ENCODE results near the gene TMEM18. TPM values are rescaled to one million over a fixed set of nuclear protein-coding genes. Genes with fewer than 3 reads are reported as not detected.

The TMEM18 gene
- polyA plus RNA-seq, 1 donor from 2014 or later = 58.6 TPM

DNA sequence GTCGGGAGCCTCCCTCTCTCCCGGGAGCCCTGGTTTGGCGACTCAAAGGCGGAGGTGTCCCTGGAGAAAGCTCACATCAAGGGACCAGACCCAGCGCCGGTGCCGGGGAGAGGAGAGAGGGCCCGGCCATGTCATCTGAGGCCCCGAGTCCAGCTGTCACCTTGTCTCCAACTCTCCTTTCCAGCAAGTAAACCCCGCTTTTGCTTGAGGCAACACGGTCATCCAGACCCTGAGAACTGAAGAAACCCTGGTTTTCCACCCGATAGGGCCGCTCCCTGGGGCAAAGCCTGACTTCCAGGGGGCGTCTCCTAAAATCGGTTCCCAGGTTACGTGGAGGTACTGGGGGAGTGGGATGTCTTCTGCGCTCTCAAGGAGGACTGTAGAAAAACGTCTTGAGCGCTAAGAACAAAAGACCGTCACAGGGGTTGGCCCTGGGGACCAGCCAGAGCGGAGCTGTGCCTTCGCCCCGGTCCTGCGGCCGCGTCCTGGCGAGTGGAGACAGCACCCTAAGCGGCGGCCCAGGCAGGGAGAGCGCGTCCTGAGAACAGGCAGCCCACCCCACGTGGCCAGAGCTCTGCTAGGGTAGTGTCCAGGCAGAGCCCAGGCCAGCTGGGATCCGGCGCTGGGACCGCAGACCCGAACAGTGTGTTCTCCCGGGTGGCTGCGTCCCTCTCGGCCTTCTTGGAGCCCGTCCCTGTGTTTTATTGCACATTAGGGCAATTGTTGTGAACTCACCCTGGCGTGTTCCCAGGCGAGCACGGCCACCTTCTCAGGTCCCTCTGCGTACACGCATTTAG, 55.7 kb downstream of the TMEM18 start:
- Histone ChIP-seq H3K9ac (ENCODE audit: low read length) (no peak overlapping the region), H3K9me3 (ENCODE audit: low read length) (no peaks in the 10 kb centered on the region), H4K20me1 (ENCODE audit: insufficient read depth) (no peaks in the 10 kb centered on the region), H3K27me3 (ENCODE audit: insufficient read depth, low read depth, low read length) (no peaks in the 10 kb centered on the region), H3K4me2 (ENCODE audit: low read length) (no peak overlapping the region), H3K27ac (ENCODE audit: low read length) (no peak overlapping the region), H3K79me2 (replicated peaks; ENCODE audit: insufficient read depth, low read length) (no peaks in the 10 kb centered on the region), H3K4me3 (ENCODE audit: low read length) (no peak overlapping the region), H3K36me3 (ENCODE audit: insufficient read depth, low read length) (no peaks in the 10 kb centered on the region), H2AFZ (ENCODE audit: low read depth, low read length) (no peak overlapping the region), H3K9me2 (ENCODE audit: insufficient read depth, low read length) (no peaks in the 10 kb centered on the region), H3F3A (ENCODE audit: insufficient read depth, low read length, poor library complexity, severe bottlenecking) (no peaks in the 10 kb centered on the region)
- TF ChIP-seq, protein P1, sequence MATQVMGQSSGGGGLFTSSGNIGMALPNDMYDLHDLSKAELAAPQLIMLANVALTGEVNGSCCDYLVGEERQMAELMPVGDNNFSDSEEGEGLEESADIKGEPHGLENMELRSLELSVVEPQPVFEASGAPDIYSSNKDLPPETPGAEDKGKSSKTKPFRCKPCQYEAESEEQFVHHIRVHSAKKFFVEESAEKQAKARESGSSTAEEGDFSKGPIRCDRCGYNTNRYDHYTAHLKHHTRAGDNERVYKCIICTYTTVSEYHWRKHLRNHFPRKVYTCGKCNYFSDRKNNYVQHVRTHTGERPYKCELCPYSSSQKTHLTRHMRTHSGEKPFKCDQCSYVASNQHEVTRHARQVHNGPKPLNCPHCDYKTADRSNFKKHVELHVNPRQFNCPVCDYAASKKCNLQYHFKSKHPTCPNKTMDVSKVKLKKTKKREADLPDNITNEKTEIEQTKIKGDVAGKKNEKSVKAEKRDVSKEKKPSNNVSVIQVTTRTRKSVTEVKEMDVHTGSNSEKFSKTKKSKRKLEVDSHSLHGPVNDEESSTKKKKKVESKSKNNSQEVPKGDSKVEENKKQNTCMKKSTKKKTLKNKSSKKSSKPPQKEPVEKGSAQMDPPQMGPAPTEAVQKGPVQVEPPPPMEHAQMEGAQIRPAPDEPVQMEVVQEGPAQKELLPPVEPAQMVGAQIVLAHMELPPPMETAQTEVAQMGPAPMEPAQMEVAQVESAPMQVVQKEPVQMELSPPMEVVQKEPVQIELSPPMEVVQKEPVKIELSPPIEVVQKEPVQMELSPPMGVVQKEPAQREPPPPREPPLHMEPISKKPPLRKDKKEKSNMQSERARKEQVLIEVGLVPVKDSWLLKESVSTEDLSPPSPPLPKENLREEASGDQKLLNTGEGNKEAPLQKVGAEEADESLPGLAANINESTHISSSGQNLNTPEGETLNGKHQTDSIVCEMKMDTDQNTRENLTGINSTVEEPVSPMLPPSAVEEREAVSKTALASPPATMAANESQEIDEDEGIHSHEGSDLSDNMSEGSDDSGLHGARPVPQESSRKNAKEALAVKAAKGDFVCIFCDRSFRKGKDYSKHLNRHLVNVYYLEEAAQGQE (IDR thresholded peaks at IDR 0.05; ENCODE audit: borderline replicate concordance) = no peak
- TF ChIP-seq EP300 (conservative IDR thresholded peaks at IDR 0.05; ENCODE audit: poor library complexity, severe bottlenecking) (no peak), MXI1 (conservative IDR thresholded peaks at IDR 0.05; ENCODE audit: poor library complexity, severe bottlenecking) (no peak), EZH2 (IDR thresholded peaks at IDR 0.05; ENCODE audit: borderline replicate concordance, insufficient read depth, low read length, poor library complexity, severe bottlenecking) (no peak), POLR2AphosphoS5 (IDR thresholded peaks at IDR 0.05) (no peak), RAD21 (conservative IDR thresholded peaks at IDR 0.05) (no peak), TAF1 (IDR thresholded peaks at IDR 0.05; ENCODE audit: low read depth) (no peak), SMC3 (conservative IDR thresholded peaks at IDR 0.05; ENCODE audit: poor library complexity) (no peak)
- TF ChIP-seq, protein P2, sequence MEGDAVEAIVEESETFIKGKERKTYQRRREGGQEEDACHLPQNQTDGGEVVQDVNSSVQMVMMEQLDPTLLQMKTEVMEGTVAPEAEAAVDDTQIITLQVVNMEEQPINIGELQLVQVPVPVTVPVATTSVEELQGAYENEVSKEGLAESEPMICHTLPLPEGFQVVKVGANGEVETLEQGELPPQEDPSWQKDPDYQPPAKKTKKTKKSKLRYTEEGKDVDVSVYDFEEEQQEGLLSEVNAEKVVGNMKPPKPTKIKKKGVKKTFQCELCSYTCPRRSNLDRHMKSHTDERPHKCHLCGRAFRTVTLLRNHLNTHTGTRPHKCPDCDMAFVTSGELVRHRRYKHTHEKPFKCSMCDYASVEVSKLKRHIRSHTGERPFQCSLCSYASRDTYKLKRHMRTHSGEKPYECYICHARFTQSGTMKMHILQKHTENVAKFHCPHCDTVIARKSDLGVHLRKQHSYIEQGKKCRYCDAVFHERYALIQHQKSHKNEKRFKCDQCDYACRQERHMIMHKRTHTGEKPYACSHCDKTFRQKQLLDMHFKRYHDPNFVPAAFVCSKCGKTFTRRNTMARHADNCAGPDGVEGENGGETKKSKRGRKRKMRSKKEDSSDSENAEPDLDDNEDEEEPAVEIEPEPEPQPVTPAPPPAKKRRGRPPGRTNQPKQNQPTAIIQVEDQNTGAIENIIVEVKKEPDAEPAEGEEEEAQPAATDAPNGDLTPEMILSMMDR (IDR thresholded peaks at IDR 0.05; ENCODE audit: poor library complexity, severe bottlenecking) = no peak

DNA sequence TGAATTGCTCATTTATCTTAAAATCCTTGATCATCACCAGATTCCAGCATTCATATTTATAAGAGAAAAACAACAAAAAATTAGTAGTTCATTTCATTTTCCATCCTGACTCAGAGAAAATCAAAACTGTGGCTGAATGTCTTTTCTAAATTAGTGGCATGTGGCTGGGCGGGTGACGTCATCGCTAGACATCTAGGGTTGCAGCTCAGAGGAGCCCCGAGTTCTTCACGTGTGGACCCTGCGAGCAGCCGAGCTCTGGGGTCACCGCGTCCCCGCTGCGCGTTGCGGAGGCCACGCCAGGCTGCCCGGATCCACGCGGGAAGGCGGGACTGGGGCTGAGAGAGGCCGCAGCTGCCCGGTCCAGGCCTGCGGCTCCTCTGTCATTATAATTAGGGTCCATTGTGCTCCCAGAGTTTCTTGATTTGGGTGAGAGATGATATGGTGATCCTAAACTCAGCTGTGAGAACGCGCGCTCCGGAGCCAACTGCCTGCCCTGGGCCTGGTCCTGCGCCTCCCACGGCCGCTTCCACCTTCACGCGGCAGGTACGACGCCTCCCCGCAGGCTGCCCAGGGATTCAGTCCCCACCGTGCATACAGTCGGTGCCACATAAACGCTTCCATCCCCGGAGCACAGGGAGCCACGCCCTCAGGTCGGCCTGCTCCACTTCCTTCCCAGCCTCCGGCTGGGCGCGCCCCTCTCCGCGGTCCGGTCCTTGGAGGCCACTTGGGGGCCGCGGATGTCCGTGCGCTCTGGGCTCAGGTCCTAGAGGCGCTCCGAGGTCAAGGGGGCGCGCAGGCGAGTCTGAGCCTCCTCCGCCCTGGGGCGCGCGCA, 56.5 kb downstream of the TMEM18 start:
- Histone ChIP-seq H3K79me2 (replicated peaks; ENCODE audit: insufficient read depth, low read length) (no peaks in the 10 kb centered on the region), H3K27me3 (ENCODE audit: insufficient read depth, low read depth, low read length) (no peaks in the 10 kb centered on the region), H2AFZ (ENCODE audit: low read depth, low read length) (no peak overlapping the region), H3K4me2 (ENCODE audit: low read length) (no peak overlapping the region), H3K9ac (ENCODE audit: low read length) (no peak overlapping the region), H3F3A (ENCODE audit: insufficient read depth, low read length, poor library complexity, severe bottlenecking) (no peaks in the 10 kb centered on the region), H4K20me1 (ENCODE audit: insufficient read depth) (no peaks in the 10 kb centered on the region), H3K9me3 (ENCODE audit: low read length) (no peaks in the 10 kb centered on the region), H3K36me3 (ENCODE audit: insufficient read depth, low read length) (no peaks in the 10 kb centered on the region), H3K27ac (ENCODE audit: low read length) (no peak overlapping the region), H3K9me2 (ENCODE audit: insufficient read depth, low read length) (no peaks in the 10 kb centered on the region), H3K4me3 (ENCODE audit: low read length) (no peak overlapping the region)
- no peak for TF ChIP-seq POLR2AphosphoS5 (IDR thresholded peaks at IDR 0.05)
- no peak for TF ChIP-seq TAF1 (IDR thresholded peaks at IDR 0.05; ENCODE audit: low read depth)
- no peak for TF ChIP-seq RAD21 (conservative IDR thresholded peaks at IDR 0.05)
- TF ChIP-seq, protein P2 (IDR thresholded peaks at IDR 0.05; ENCODE audit: poor library complexity, severe bottlenecking) = no peak

Measured in neural cell (in vitro differentiated cells).